GM18870 (cell line): ENCODE measurements around the gene LRFN2.

Experiments
- ATAC-seq: cut with Tn5 transposase; IDR thresholded peaks from one replicate; pipeline ENCODE4 v1.9.1; 2021; ENCODE audit warnings: moderate library complexity; ENCODE audit not compliant: unreplicated experiment

The LRFN2 gene

GRCh38 chr6:40440053-40440452 lies 147.1 kb downstream of the LRFN2 start:
- no peak for ATAC-seq

GRCh38 chr6:40439026-40439800 lies 148.0 kb downstream of the LRFN2 start:
- no peak for ATAC-seq

GRCh38 chr6:40438246-40438887 lies 148.8 kb downstream of the LRFN2 start:
- no peak for ATAC-seq

GRCh38 chr6:40437631-40438030 lies 149.5 kb downstream of the LRFN2 start:
- ATAC-seq: no peak

GRCh38 chr6:40436685-40437604 lies 150.2 kb downstream of the LRFN2 start:
- no peak for ATAC-seq

GRCh38 chr6:40432982-40433381 lies 154.2 kb downstream of the LRFN2 start:
- no peak for ATAC-seq

- no peak for ATAC-seq
Measured at GRCh38 chr6:40431706-40432105, 155.5 kb downstream of the LRFN2 start.

- no peak for ATAC-seq
Measured at GRCh38 chr6:40427196-40427595, 160.0 kb downstream of the LRFN2 start.

GRCh38 chr6:40426346-40427066 lies 160.7 kb downstream of the LRFN2 start:
- ATAC-seq: no peak

- ATAC-seq: no peak
Measured at GRCh38 chr6:40425192-40425919, 161.8 kb downstream of the LRFN2 start.

GRCh38 chr6:40422046-40422445 lies 165.1 kb downstream of the LRFN2 start:
- ATAC-seq: no peak

- ATAC-seq: no peak
Measured at GRCh38 chr6:40419946-40420728, 167.0 kb downstream of the LRFN2 start.

GRCh38 chr6:40419377-40419776 lies 167.8 kb downstream of the LRFN2 start:
- ATAC-seq: no peak

GRCh38 chr6:40417031-40417430 lies 170.1 kb downstream of the LRFN2 start:
- no peak for ATAC-seq

- ATAC-seq: no peak
Measured at GRCh38 chr6:40414617-40415016, 172.5 kb downstream of the LRFN2 start.

GRCh38 chr6:40413239-40413638 lies 173.9 kb downstream of the LRFN2 start:
- ATAC-seq: no peak

- ATAC-seq: no peak
Measured at GRCh38 chr6:40411881-40412280, 175.3 kb downstream of the LRFN2 start.

GRCh38 chr6:40410821-40411220 lies 176.3 kb downstream of the LRFN2 start:
- no peak for ATAC-seq

GRCh38 chr6:40409716-40410397 lies 177.3 kb downstream of the LRFN2 start:
- ATAC-seq: no peak
